Neural progenitor cell (in vitro differentiated cells): ENCODE data around the gene TMCC1.

Experiments
- EZH2 ChIP-seq: fragments of 200-600 bp; sonication (generic); IDR thresholded peaks from 2 replicates; pipeline ENCODE4 v1.6.1; 2017; ENCODE audit warnings: antibody characterized with exemption, mild to moderate bottlenecking, moderate library complexity
- TF ChIP-seq, protein P1 (sequence below): fragments of 200-600 bp; sonication (generic); IDR thresholded peaks from 2 replicates; pipeline ENCODE4 v1.5.1; 2017; ENCODE audit warnings: antibody characterized with exemption, mild to moderate bottlenecking

GRCh38 chr3:129735638-129736037 is 157.9 kb downstream of the TMCC1 start:
- TF ChIP-seq, protein P1, sequence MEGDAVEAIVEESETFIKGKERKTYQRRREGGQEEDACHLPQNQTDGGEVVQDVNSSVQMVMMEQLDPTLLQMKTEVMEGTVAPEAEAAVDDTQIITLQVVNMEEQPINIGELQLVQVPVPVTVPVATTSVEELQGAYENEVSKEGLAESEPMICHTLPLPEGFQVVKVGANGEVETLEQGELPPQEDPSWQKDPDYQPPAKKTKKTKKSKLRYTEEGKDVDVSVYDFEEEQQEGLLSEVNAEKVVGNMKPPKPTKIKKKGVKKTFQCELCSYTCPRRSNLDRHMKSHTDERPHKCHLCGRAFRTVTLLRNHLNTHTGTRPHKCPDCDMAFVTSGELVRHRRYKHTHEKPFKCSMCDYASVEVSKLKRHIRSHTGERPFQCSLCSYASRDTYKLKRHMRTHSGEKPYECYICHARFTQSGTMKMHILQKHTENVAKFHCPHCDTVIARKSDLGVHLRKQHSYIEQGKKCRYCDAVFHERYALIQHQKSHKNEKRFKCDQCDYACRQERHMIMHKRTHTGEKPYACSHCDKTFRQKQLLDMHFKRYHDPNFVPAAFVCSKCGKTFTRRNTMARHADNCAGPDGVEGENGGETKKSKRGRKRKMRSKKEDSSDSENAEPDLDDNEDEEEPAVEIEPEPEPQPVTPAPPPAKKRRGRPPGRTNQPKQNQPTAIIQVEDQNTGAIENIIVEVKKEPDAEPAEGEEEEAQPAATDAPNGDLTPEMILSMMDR = no peak
- TF ChIP-seq EZH2 = no peak
